HG03521 (cell line): ENCODE measurements around the gene SLC25A42.

Experiments
- ATAC-seq: cut with Tn5 transposase; IDR thresholded peaks from one replicate; pipeline ENCODE4 v1.9.1; 2021; ENCODE audit warnings: mild to moderate bottlenecking, moderate library complexity; ENCODE audit not compliant: unreplicated experiment

The SLC25A42 gene

DNA sequence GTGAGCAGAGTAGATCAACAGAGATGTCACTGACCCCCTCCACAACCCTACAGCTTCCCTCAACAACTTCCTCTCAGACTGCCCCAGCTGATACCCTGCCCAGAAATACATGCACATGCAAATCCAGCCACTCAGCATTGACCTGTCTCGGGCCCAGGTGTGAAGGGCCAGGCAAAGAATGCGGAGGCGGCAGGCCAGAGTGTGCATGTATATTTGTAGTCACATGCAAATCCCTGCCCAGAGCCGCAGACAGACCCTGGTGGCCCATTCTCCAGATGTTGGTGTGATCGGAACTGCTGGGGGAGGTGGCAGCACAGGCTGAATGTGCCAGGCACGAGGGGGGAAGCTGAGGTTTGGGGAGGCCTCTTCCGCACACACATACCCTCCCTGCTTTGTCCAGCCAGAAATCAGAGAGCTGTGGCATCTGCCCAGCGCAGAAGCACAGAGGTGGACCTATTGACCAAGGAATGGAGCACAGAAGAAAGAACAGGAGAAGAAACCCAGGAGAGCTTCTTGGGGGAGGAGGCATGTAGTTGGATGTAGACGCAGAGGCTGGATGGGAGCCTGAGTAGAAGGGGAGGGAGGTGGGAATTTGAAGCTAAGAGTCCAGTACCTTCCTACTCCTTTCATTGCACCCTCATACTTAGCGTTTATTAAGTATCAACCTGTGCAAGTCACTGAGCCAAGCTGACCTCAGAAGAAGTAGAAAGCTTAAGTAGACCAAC, 91.9 kb downstream of the SLC25A42 start:
- peak; percentile 75 for ATAC-seq

DNA sequence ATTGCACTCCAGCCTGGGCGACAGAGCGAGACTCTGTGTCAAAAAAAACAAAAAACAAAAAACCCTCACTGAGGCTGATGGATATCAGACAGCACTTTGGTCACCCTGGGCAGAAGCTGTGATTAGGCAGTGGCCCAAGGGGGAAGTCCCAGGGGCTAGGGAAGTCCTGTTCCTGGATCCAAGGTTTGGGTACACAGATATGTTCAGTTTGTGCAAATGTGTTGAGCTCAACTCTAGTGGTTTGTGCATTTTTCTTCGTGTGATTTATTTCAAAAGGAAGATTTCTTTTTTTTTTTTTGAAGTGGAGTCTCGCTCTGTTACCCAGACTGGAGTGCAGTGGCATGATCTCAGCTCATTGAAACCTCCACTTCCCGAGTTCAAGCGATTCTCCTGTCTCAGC, 94.0 kb downstream of the SLC25A42 start:
- ATAC-seq: no peak

DNA sequence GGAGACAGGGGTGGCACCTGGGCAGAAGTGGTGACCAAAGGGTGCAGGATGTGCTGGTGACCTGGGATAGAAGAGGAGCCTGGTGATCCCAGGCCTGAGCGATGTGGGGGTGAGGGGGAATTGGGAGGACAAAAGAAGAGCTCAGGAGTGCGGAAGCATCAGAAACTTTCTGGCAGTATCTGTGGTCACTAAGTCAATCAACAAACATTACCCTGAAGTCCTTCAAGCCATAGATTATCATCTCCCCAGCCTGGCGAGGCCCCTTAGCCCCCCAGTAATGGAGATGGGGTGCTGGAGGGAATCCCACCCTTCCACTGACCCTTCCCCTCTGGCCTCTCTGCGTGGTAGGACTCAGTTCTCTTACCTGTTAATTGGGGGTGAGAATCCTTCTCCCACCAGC, 95.7 kb downstream of the SLC25A42 start:
- ATAC-seq: no peak

DNA sequence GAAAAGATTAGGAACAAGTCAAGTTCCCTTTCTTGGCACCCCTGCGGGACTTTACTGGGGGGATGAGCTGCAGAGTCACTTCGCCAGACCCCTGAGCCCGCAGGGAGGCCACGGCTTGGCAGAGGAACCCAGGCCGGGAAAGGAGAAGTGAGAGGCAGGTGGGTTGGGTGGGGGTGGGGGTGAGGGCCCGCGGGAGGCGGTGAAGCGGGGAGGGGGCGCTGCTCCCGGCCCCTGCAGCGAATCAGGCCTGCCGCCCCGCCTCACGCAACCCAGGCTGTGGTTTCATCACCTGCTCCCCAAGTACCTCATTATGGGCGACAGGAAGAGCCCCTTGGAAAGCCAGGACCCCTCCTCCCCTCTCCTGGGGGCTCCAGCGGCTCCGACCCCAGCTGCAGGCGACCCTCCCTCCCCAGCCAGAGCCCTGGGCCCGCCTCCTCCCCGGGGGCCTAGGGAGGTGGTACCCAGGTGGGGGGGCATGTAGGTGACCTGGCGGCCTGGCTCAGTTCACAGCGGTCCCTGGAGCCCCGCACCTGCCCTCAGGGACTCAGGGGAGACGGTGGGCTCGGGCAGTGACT, 96.8 kb downstream of the SLC25A42 start:
- no peak for ATAC-seq

DNA sequence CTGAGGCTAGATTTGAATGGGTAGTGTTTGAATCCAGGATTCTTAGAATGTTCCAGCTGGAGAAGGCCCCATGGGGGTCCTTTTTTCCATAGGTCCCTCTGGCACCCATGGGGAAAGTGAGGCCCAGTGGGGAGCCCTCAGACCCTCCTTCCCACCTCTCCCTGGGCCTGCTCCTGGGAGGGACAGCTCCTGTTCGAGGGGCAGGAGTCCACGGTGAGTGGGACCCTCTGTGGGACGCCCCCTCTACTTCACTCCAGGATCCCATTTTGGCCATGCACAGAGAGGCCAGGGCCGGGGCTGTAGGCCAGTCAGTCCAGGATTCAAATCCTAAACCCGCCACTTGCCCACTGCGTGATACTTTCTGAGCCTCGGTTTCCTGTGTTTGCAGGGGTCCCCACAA, 98.7 kb downstream of the SLC25A42 start:
- no peak for ATAC-seq
